Measurements from ENCODE around the gene CDC42BPB. TPM values are rescaled to one million over a fixed set of nuclear protein-coding genes. Genes with fewer than 3 reads are reported as not detected.

Gene CDC42BPB
- total and polyA plus RNA-seq, 2 of the 13 experiments (the other 11 are each of a cell fraction or from before 2014, with no cell fraction given): 19.7 to 32.3 TPM

DNA sequence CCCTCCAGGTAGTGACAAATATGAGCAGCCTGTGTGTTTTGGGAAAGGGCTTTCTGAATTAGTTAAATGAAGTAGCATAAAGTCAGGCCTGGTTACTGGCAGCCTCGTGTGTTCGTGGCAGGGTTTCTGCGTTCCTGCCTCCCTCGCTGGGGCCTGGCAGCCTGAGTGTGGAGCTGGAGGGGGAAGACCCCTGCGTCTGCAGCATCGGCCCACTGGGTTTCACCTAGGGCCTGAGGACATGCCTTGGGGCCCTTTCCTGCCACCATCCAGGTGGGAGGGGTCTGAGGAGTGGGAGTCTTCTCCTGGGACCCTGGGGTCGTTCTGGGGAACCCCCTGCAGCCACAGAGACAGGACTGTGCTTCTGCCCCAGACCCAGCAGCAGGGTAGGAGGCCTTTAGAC lies 155.3 kb downstream of the CDC42BPB start (continued):
- no peak for TF ChIP-seq TSC22D2 (CRISPR knock-in tag; IDR thresholded peaks at IDR 0.05; ENCODE audit: borderline replicate concordance)
- TF ChIP-seq, protein P1, sequence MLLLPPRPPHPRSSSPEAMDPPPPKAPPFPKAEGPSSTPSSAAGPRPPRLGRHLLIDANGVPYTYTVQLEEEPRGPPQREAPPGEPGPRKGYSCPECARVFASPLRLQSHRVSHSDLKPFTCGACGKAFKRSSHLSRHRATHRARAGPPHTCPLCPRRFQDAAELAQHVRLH (CRISPR knock-in tag; IDR thresholded peaks at IDR 0.05; ENCODE audit: borderline replicate concordance, low read depth): no peak
- TF ChIP-seq PAX8 (CRISPR knock-in tag; IDR thresholded peaks at IDR 0.05; ENCODE audit: borderline replicate concordance): no peak
- no peak for TF ChIP-seq RARA (CRISPR knock-in tag; IDR thresholded peaks at IDR 0.05)
- TF ChIP-seq ESRRA (CRISPR knock-in tag; IDR thresholded peaks at IDR 0.05; ENCODE audit: low read depth): no peak
- no peak for TF ChIP-seq HOXA7 (CRISPR knock-in tag; IDR thresholded peaks at IDR 0.05)
- no peak for TF ChIP-seq ZC3H13 (CRISPR knock-in tag; IDR thresholded peaks at IDR 0.05)
- no peak for TF ChIP-seq NR2C2 (CRISPR knock-in tag; IDR thresholded peaks at IDR 0.05; ENCODE audit: borderline replicate concordance)

DNA sequence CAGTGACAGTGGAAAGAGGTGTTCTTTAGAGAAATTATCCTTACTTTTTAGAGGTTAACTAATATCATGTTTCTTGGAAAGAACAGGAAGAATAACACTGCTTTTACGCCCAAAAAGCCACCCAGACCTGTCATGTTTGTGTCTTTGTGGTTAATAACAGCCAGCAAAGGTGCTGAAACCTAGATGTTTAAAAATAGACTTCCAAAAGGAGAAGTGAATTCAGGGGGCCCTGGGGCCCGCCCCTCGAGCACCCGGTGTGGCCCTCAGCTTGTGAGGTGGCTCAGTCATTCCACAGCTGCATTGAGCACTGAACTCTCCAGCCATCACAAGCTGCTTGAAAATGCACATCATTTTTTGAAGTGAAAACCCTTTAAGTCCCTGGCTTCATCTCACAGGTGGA lies 155.7 kb downstream of the CDC42BPB start:
- POLR2A ChIA-PET: no interaction called here
- intact Hi-C loops (cut with micrococcal nuclease; ENCODE audit: unreplicated experiment): no loop called here
- WGBS (ENCODE audit: low lambda C conversion rate): 83% methylated on average over 4 of the region's 4 CpGs
- TF ChIP-seq NFE2L2 (IDR thresholded peaks at IDR 0.05; ENCODE audit: low read length): no peak
- no peak for TF ChIP-seq KLF13 (CRISPR knock-in tag; IDR thresholded peaks at IDR 0.05)
- TF ChIP-seq, protein P2, sequence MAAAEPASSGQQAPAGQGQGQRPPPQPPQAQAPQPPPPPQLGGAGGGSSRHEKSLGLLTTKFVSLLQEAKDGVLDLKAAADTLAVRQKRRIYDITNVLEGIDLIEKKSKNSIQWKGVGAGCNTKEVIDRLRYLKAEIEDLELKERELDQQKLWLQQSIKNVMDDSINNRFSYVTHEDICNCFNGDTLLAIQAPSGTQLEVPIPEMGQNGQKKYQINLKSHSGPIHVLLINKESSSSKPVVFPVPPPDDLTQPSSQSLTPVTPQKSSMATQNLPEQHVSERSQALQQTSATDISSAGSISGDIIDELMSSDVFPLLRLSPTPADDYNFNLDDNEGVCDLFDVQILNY (CRISPR knock-in tag; conservative IDR thresholded peaks at IDR 0.05): no peak
- TF ChIP-seq, protein P3, sequence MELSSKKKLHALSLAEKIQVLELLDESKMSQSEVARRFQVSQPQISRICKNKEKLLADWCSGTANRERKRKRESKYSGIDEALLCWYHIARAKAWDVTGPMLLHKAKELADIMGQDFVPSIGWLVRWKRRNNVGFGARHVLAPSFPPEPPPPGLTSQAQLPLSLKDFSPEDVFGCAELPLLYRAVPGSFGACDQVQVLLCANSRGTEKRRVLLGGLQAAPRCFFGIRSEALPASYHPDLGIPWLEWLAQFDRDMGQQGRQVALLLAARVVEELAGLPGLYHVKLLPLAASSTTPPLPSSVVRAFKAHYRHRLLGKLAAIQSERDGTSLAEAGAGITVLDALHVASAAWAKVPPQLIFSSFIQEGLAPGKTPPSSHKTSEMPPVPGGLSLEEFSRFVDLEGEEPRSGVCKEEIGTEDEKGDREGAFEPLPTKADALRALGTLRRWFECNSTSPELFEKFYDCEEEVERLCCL (CRISPR knock-in tag; IDR thresholded peaks at IDR 0.05; ENCODE audit: borderline replicate concordance): no peak
- TF ChIP-seq ZSCAN12 (CRISPR knock-in tag; IDR thresholded peaks at IDR 0.05): no peak
- TF ChIP-seq, protein P4, sequence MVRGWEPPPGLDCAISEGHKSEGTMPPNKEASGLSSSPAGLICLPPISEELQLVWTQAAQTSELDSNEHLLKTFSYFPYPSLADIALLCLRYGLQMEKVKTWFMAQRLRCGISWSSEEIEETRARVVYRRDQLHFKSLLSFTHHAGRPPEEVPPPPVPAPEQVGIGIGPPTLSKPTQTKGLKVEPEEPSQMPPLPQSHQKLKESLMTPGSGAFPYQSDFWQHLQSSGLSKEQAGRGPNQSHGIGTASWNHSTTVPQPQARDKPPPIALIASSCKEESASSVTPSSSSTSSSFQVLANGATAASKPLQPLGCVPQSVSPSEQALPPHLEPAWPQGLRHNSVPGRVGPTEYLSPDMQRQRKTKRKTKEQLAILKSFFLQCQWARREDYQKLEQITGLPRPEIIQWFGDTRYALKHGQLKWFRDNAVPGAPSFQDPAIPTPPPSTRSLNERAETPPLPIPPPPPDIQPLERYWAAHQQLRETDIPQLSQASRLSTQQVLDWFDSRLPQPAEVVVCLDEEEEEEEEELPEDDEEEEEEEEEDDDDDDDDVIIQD (CRISPR knock-in tag; IDR thresholded peaks at IDR 0.05; ENCODE audit: low read depth): no peak
- no peak for TF ChIP-seq FOXA1 (IDR thresholded peaks at IDR 0.05)
- no peak for TF ChIP-seq FOXA1 (CRISPR knock-in tag; IDR thresholded peaks at IDR 0.05)
- TF ChIP-seq ZNF720 (CRISPR knock-in tag; IDR thresholded peaks at IDR 0.05): no peak
- no peak for TF ChIP-seq PPARG (CRISPR knock-in tag; conservative IDR thresholded peaks at IDR 0.05)
- TF ChIP-seq ZNF10 (CRISPR knock-in tag; IDR thresholded peaks at IDR 0.05; ENCODE audit: borderline replicate concordance, low read depth): no peak
- no peak for TF ChIP-seq KAT2B (IDR thresholded peaks at IDR 0.05; ENCODE audit: borderline replicate concordance, low read depth, low read length)
- TF ChIP-seq ZNF839 (CRISPR knock-in tag; IDR thresholded peaks at IDR 0.05; ENCODE audit: borderline replicate concordance): no peak

More for the DNA sequence above, 155.7 kb downstream of the CDC42BPB start:
- H3K36me3 ChIP-seq (replicated peaks in 1 of 2; ENCODE audit: control insufficient read depth in 1 of 2, insufficient read depth in 2 of 2, low read length in 2 of 2): peaks cover 3 to 11% of the 10 kb centered on the region in 2 experiments; a peak in 4 of 5 replicates
- H3K4me3 ChIP-seq (replicated peaks in 1 of 3; ENCODE audit: insufficient read depth in 1 of 3, low read depth in 2 of 3, low read length in 3 of 3): no peak overlapping the region
- no peak overlapping the region for H3K4me2 ChIP-seq (ENCODE audit: low read depth, low read length)
- ATAC-seq: no peak
- H3K79me2 ChIP-seq (ENCODE audit: insufficient read depth, low read length): no peaks in the 10 kb centered on the region
- in situ Hi-C loops (cut with HindIII; ENCODE audit: extremely low pct_ligation_motif_present, low pct_unique_long_range_greater_than_20kb): no loop called here
- H3K27ac ChIP-seq (ENCODE audit: extremely low read length, insufficient read depth, low read length): no peak overlapping the region
- no peaks in the 10 kb centered on the region for H4K20me1 ChIP-seq (ENCODE audit: insufficient read depth, low read length)
- H3K9ac ChIP-seq (ENCODE audit: insufficient read depth, low read depth, low read length): no peak overlapping the region
- no TSS peak for BruUV-seq (replicated peaks)
- no peak for FAIRE-seq
- DNase-seq (ENCODE audit: low spot score): no peak
- no peaks in the 10 kb centered on the region for H3K27me3 ChIP-seq (ENCODE audit: control insufficient read depth in 1 of 2, insufficient read depth in 2 of 2, low read length in 2 of 2)
- H2AFZ ChIP-seq (ENCODE audit: low read length): no peak overlapping the region
- H3K4me1 ChIP-seq (ENCODE audit: insufficient read depth, low read length): peaks cover 13% of the 10 kb centered on the region
- CTCF ChIA-PET (ENCODE audit: low intra/inter-chr PET ratio, low total read pairs): no interaction called here
- no peaks in the 10 kb centered on the region for H3K9me3 ChIP-seq (ENCODE audit: low read length)
